Suprapubic skin (tissue), 3 donors: ENCODE results near the gene DOCK8.
"Not testable (repeated sequence)": the region's sequence is repeated elsewhere in the genome, so short reads cannot be mapped to it uniquely, and the experiment has no call there.

Experiments
- POLR2AphosphoS5 ChIP-seq, 3 donors: sonication (generic); formaldehyde crosslinking; IDR thresholded peaks; one replicate each; pipeline ENCODE4 v1.6.1; 2017; ENCODE audit warnings: antibody characterized with exemption in 3 of 3
- TF ChIP-seq, protein P1 (sequence below), 2 donors: fragments of 200-600 bp in 1 of 2; fragments of 450-650 bp in 1 of 2; sonication (generic) in 1 of 2; IDR thresholded peaks; one replicate each; pipeline ENCODE4 v1.5.1; 2016 to 2019; ENCODE audit warnings: antibody characterized with exemption in 2 of 2, mild to moderate bottlenecking in 1 of 2, moderate library complexity in 1 of 2

- TF ChIP-seq, protein P1, sequence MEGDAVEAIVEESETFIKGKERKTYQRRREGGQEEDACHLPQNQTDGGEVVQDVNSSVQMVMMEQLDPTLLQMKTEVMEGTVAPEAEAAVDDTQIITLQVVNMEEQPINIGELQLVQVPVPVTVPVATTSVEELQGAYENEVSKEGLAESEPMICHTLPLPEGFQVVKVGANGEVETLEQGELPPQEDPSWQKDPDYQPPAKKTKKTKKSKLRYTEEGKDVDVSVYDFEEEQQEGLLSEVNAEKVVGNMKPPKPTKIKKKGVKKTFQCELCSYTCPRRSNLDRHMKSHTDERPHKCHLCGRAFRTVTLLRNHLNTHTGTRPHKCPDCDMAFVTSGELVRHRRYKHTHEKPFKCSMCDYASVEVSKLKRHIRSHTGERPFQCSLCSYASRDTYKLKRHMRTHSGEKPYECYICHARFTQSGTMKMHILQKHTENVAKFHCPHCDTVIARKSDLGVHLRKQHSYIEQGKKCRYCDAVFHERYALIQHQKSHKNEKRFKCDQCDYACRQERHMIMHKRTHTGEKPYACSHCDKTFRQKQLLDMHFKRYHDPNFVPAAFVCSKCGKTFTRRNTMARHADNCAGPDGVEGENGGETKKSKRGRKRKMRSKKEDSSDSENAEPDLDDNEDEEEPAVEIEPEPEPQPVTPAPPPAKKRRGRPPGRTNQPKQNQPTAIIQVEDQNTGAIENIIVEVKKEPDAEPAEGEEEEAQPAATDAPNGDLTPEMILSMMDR (IDR thresholded peaks at IDR 0.05), result not testable (repeated sequence)
- TF ChIP-seq POLR2AphosphoS5 (IDR thresholded peaks at IDR 0.05), result not testable (repeated sequence)
Observed at GRCh38 chr9:231625-232024, 17.0 kb downstream of the DOCK8 start.
